ENCODE data around the gene DSTYK. TPM values are rescaled to one million over a fixed set of nuclear protein-coding genes. Genes with fewer than 3 reads are reported as not detected.
A peak's percentile ranks its signal among the peaks of the same experiment; 100 is the strongest.

The DSTYK gene
- total and polyA plus RNA-seq, 8 donors: 2.9 to 9.0 (median 4.4) TPM

DNA sequence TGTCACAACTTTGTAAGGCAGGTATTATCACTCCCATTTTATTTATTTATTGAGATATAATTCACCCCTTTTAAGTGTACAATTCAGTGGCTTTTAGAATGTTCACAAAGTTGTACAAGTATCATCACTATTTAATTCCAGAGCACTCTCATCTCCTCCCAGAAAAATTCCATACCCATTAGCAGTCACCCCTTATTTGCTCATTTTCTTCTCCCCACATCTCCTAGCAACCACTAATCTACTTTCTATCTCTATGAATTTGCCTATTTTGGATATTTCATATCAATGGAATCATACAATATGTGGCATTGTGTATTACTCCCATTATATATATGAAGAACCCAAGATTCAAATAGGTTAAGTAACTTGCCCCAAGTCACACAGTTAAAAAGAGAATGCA is 7.0 kb downstream of the DSTYK start:
- no peak overlapping the region for H3K27ac ChIP-seq
- TF ChIP-seq, protein P1, sequence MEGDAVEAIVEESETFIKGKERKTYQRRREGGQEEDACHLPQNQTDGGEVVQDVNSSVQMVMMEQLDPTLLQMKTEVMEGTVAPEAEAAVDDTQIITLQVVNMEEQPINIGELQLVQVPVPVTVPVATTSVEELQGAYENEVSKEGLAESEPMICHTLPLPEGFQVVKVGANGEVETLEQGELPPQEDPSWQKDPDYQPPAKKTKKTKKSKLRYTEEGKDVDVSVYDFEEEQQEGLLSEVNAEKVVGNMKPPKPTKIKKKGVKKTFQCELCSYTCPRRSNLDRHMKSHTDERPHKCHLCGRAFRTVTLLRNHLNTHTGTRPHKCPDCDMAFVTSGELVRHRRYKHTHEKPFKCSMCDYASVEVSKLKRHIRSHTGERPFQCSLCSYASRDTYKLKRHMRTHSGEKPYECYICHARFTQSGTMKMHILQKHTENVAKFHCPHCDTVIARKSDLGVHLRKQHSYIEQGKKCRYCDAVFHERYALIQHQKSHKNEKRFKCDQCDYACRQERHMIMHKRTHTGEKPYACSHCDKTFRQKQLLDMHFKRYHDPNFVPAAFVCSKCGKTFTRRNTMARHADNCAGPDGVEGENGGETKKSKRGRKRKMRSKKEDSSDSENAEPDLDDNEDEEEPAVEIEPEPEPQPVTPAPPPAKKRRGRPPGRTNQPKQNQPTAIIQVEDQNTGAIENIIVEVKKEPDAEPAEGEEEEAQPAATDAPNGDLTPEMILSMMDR (IDR thresholded peaks at IDR 0.05): no peak
- no peak overlapping the region for H3K4me3 ChIP-seq
- FAIRE-seq (no peak), ATAC-seq (no peak), DNase-seq (no peak)
- no peaks in the 10 kb centered on the region for H3K27me3 ChIP-seq
- no peaks in the 10 kb centered on the region for H3K4me1 ChIP-seq
- intact Hi-C loops (cut with DNase I): no loop called here
- H3K9me3 ChIP-seq: no peaks in the 10 kb centered on the region
- H3K36me3 ChIP-seq: no peaks in the 10 kb centered on the region

DNA sequence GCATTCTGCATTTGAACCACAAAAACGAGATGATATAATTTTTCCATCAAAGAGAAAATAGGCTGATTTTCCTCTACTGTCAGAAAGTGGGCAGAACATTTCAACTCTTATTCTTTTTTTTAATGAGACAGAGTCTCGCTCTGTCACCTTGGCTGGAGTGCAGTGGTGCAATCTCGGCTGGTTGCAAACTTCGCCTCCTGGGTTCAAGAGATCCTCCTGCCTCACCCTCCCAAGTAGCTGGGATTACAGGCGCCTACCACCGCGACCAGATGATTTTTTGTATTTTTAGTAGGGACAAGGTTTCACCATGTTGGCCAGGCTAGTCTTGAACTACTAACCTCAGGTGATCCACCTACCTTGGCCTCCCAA is 11.6 kb downstream of the DSTYK start:
- ATAC-seq: no peak
- no peak for DNase-seq
- Histone ChIP-seq H3K27me3 (no peaks in the 10 kb centered on the region), H3K27ac (no peak overlapping the region), H3K4me1 (no peaks in the 10 kb centered on the region), H3K36me3 (no peaks in the 10 kb centered on the region), H3K4me3 (no peak overlapping the region), H3K9me3 (no peaks in the 10 kb centered on the region)
- WGBS, 2 donors: 91 to 92% methylated on average over 7 of the region's 7 CpGs
- no peak for FAIRE-seq
- TF ChIP-seq, protein P1 (IDR thresholded peaks at IDR 0.05): no peak
- intact Hi-C loops (cut with DNase I): no loop called here

DNA sequence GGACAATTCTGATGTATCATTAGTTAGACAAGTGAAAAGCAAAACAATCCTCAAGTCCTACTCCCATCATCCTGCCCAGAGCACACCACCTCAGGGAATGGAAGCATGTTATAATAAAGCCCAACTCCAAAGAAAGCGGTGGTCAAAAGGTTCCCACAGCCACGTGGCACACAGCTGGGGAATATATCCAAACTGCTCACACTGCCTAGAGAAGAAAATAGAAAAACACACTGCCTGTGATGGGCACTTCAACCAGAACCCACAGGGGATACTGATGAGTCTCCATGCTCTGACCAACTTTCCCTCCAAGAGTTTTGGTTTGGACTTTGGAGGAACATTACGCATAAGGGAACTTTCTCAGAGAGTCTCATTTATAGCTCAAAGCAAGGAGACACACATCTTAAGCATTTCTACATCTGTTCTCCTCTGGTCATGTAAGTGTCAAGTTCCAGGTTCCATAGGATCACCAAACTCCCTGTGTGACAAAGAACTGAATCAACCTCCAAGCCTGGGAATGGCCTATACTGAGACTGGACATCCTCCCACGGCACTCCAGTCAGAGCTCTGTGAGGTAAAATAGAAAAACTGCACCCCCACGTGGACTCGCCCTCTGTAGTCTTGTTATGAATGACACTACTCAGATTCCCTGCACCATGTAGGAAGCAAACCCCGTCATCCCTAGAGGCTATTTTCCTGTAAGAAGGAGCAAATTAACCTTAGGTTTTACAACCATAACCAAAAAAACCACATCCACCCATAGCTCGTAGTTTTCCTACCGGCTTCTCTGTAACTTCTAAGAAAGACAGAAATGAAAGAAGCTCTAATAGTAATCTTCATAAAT is 12.2 kb downstream of the DSTYK start:
- Histone ChIP-seq H3K4me3 (no peak overlapping the region), H3K27me3 (no peaks in the 10 kb centered on the region), H3K9me3 (no peaks in the 10 kb centered on the region), H3K4me1 (no peaks in the 10 kb centered on the region), H3K27ac (no peak overlapping the region), H3K36me3 (no peaks in the 10 kb centered on the region)
- no peak for FAIRE-seq
- WGBS, 2 donors: 79 to 82% methylated on average over 9 of the region's 9 CpGs
- no peak for DNase-seq
- ATAC-seq: no peak
- intact Hi-C loops (cut with DNase I): no loop called here
- TF ChIP-seq, protein P1 (IDR thresholded peaks at IDR 0.05): no peak

GRCh38 chr1:205192287-205192686 is 19.2 kb downstream of the DSTYK start:
- H3K4me3 ChIP-seq: no peak overlapping the region
- DNase-seq: no peak
- H3K27ac ChIP-seq: peak overlapping the region in 3 of 4 donors; percentile 16 to 56 (median 24)
- FAIRE-seq: no peak
- peaks cover 11 to 34% (median 15%) of the 10 kb centered on the region in 3 donors for H3K4me1 ChIP-seq
- no peak for ATAC-seq
- H3K27me3 ChIP-seq: no peaks in the 10 kb centered on the region
- 86 to 87% methylated on average over 8 of the region's 8 CpGs for whole genome bisulfite sequencing, 2 donors
- no peaks in the 10 kb centered on the region for H3K9me3 ChIP-seq
- TF ChIP-seq, protein P1 (IDR thresholded peaks at IDR 0.05): no peak
- intact Hi-C loops (cut with DNase I): no loop called here
- H3K36me3 ChIP-seq: no peaks in the 10 kb centered on the region

DNA sequence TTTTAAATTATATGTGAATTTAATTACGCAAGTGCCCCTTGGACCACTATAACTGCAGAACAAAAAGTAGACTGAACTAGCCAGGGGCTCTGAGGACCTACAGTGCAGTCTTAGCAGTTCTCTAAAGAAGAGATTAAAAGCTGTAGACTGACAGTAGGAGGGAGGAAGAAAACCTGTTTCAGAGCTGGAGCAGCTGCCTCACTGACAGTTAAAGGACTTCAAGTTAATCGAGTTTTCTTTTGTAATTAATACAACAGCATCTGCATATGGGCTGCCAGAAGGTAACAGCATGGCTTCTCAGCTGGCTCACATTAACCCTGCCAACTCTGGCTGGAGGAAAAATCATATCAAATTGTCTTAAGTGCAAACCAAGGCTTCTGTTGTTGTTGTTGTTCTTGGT is 19.9 kb downstream of the DSTYK start:
- TF ChIP-seq, protein P1 (IDR thresholded peaks at IDR 0.05): no peak
- no peak for FAIRE-seq

More for the DNA sequence above, 19.9 kb downstream of the DSTYK start:
- H3K9me3 ChIP-seq: no peaks in the 10 kb centered on the region
- ATAC-seq: peak; percentile 16 to 66 (median 43)
- DNase-seq: no peak
- peak overlapping the region in 3 of 4 donors; percentile 16 to 56 (median 24) for H3K27ac ChIP-seq
- H3K4me1 ChIP-seq: peaks cover 11 to 34% (median 15%) of the 10 kb centered on the region in 3 donors
- intact Hi-C loops (cut with DNase I): no loop called here
- no peaks in the 10 kb centered on the region for H3K36me3 ChIP-seq
- H3K4me3 ChIP-seq: no peak overlapping the region
- 22% methylated on average over 2 of the region's 2 CpGs for WGBS, 2 donors
- H3K27me3 ChIP-seq: no peaks in the 10 kb centered on the region
